GM10266 (cell line): ENCODE results near the gene PDE8B.

Experiments
- DNase-seq: peaks from one replicate; pipeline ENCODE4 v3.0.0; 2012; ENCODE audit errors: extremely low spot score
- CTCF ChIP-seq: IDR thresholded peaks from 2 replicates; pipeline ENCODE4 v1.5.1; 2012; ENCODE audit warnings: mild to moderate bottlenecking, low read depth; ENCODE audit not compliant: control insufficient read depth, insufficient read depth; ENCODE audit errors: missing control alignments

Gene PDE8B

GRCh38 chr5:77170196-77170890 is 40.1 kb upstream of the PDE8B start:
- TF ChIP-seq CTCF = no peak
- DNase-seq = no peak

GRCh38 chr5:77171141-77171910 is 39.2 kb upstream of the PDE8B start:
- TF ChIP-seq CTCF = no peak
- no peak for DNase-seq

- no peak for TF ChIP-seq CTCF
- no peak for DNase-seq
Measured at GRCh38 chr5:77172713-77173328, 37.7 kb upstream of the PDE8B start.

- no peak for TF ChIP-seq CTCF
- DNase-seq = no peak
Measured at GRCh38 chr5:77174526-77174925, 36.0 kb upstream of the PDE8B start.

- DNase-seq = no peak
- TF ChIP-seq CTCF = no peak
Measured at GRCh38 chr5:77175231-77175630, 35.2 kb upstream of the PDE8B start.

GRCh38 chr5:77176429-77176828 is 34.1 kb upstream of the PDE8B start:
- no peak for DNase-seq
- no peak for TF ChIP-seq CTCF

GRCh38 chr5:77177576-77177975 is 32.9 kb upstream of the PDE8B start:
- TF ChIP-seq CTCF = no peak
- DNase-seq = no peak
